GM12872 (cell line): ENCODE data around the gene ROPN1.

Source experiments
- TF ChIP-seq, protein P1 (sequence below): IDR thresholded peaks from 3 replicates; pipeline ENCODE4 v1.5.1; 2011; ENCODE audit warnings: low read depth, mild to moderate bottlenecking, low read length, moderate library complexity; ENCODE audit not compliant: insufficient read depth

ROPN1 gene

DNA sequence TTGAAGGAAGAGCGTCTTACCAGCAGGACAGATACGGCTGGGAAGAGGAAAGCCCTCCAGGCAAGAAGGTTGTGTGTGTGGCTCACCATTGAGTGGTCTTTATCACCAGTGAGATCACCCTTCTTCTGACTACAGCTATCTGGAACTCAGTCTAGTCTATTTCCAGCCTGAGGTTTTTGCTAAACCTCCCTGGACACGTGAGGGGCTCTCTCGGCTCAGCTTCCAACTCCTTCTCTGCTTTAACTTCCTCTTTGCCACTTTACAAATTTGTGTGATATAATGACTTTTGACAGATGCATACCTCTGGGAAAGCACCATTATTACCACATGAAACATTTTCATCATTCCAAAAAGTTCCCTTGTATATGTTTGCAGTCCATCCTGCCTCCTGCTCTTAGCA, 15.3 kb upstream of the ROPN1 start:
- TF ChIP-seq, protein P1, sequence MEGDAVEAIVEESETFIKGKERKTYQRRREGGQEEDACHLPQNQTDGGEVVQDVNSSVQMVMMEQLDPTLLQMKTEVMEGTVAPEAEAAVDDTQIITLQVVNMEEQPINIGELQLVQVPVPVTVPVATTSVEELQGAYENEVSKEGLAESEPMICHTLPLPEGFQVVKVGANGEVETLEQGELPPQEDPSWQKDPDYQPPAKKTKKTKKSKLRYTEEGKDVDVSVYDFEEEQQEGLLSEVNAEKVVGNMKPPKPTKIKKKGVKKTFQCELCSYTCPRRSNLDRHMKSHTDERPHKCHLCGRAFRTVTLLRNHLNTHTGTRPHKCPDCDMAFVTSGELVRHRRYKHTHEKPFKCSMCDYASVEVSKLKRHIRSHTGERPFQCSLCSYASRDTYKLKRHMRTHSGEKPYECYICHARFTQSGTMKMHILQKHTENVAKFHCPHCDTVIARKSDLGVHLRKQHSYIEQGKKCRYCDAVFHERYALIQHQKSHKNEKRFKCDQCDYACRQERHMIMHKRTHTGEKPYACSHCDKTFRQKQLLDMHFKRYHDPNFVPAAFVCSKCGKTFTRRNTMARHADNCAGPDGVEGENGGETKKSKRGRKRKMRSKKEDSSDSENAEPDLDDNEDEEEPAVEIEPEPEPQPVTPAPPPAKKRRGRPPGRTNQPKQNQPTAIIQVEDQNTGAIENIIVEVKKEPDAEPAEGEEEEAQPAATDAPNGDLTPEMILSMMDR: no peak

- TF ChIP-seq, protein P1: no peak
Observed at GRCh38 chr3:123997543-123997942, 5.6 kb upstream of the ROPN1 start.

DNA sequence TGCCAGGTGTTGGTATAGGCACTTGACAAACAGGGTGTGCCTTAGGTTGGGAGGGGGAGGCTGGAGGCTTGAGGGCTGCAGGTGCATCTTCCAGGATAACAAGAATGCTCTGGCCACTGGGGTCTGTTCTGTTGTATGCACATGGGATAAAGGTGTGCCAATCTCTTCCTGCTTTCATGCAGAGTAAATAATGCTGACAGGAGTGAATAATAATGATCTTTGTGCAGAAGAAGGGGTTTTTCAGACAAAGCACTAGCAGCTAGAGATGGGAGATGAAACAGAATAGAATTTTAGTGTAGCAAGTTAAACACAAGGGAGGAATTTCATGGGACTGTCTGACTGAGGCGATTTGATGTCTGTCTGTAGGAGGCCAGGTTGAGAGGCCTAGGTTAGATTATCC, 1.9 kb upstream of the ROPN1 start:
- TF ChIP-seq, protein P1: no peak

DNA sequence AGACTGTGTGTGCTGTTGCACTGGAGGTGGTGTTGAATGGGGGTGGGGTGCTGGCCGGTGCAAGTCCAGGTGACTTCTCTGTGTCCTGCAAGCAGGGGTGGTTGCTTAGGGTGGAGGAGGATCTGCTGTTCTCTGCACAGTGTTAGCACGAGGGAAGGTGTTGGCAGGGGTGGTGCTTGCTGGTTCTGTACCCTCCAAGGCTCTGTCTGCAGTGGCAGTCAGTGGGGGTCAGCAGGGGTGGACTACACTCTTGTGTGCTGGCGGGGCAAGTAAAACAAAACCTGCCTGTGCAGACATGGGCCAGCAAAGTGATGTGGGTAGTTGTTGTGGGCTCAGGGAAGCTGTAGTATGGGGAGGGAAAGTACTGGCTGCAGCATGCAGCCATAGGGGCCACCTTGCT, 5.5 kb downstream of the ROPN1 start:
- TF ChIP-seq, protein P1: no peak

DNA sequence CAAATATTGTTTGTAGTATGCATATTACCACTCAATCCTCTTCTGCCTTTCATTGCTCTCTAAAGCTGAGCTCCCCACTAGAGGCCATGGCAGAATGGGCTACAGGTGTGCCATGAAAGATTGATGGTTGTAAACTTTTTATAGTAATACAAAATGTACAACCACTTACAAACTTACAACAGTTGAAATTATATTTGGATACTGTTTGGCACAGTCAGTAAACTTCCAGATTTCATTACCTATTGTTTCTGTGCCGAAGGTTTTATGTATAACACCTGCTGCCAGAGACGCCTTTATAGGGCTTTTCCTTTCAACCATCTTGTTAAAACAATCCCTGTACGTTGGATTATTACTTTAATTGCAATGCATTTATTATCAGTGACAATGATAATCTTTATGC, 7.0 kb downstream of the ROPN1 start:
- TF ChIP-seq, protein P1: no peak

DNA sequence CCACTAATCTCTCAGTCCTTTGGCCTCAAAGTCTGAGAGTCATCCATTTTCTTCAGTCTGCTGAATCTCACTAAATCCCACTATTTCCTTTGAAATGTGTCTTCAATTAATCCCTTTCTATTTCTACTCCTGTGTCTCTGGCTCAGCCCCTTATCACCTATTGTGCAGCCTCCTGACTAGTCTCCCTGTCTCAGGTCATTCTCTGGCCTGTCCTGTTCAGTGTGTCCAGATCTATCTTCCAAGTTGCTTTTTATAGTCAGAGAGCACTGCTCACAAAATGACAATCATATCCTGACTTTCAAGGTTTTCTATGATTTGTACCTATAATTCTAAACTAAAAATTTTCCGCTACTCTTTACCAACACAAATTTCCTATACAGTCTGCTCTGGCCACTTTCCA, 7.6 kb downstream of the ROPN1 start:
- TF ChIP-seq, protein P1: no peak

DNA sequence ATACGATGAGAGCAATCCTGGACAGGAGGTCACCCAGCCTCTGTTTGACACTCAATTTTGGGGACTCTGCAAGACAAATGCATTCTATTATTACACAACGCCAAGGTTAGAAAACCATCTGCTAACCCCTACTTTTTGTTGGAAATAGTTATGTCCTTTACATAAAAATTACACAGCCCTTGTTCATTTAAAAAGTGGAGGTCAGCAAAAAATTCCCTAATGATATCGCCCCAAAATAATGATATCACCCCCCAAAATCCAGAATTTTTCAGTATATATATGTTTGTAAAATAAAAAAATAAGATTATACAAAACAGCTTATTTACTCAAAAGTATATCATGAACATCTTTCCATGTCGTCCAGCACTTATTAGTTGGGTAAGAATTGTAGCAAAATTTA, 11.4 kb downstream of the ROPN1 start:
- TF ChIP-seq, protein P1: no peak
